ENCODE data around the gene METTL25.

GRCh38 chr12:82505150-82505549, 146.8 kb downstream of the METTL25 start:
- TF ChIP-seq CTCF (IDR thresholded peaks at IDR 0.05) (no peak), TCF7L2 (IDR thresholded peaks at IDR 0.05; ENCODE audit: low read depth, low read length) (no peak), REST (IDR thresholded peaks at IDR 0.05; ENCODE audit: insufficient read depth in 1 of 2, low read depth in 2 of 2, low read length in 1 of 2) (no peak)
